Fibroblast of peridontal ligament (primary cell): Measurements from ENCODE around the gene TRAF7.
A peak's percentile ranks its signal among the peaks of the same experiment; 100 is the strongest.
"Not testable (repeated sequence)": the region's sequence is repeated elsewhere in the genome, so short reads cannot be mapped to it uniquely, and the experiment has no call there.

Source experiments
- DNase-seq: peaks from one replicate; pipeline ENCODE4 v3.0.0-alpha.2; 2010; ENCODE audit errors: extremely low read depth

TRAF7 gene

DNA sequence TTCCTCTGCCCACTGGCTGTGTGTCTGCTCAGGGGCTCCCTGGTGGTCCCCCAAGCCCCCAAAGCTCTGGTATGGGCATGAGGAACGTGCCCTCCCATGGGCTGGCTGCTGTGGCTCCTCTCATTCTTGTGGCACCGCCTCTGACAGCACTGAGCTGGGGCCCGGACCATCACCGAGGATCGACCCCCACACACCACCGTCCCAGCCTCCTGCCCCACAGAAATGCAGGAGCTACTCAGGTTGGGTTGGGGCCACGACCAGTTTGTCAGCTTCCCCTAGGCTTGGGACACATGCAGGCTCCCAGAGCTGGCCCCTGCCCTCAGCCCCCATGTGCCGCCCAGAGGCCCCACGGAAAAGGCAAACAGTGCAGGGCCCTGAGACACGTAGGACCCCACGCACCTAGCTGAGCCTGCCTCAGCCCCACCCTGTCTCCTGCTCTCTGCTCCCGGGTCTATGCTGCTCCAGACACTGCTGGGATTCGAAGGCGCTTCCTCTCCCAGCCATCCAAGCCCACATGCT is 44.1 kb downstream of the TRAF7 start:
- DNase-seq, result no peak

DNA sequence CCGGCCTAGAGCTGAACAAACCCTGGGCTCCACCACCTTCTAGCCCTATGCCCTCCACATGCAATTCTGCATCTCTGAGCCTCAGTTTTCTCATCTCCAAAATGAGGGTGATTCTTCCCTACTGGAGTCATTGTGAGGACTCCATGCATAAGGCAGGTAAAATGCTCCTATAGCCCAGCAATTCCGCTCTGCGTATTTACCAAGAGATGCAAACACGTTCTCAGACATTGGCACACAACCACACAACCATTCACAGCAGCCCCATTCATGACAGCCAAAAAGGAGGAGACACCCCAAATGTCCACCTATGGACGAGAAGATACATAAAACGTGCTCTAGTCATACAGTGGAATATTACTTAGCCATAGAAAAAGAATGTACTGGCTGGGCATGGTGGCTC is 44.7 kb downstream of the TRAF7 start:
- no peak for DNase-seq

- DNase-seq, result not testable (repeated sequence)
Observed at GRCh38 chr16:2203119-2203688, 47.6 kb downstream of the TRAF7 start.

- no peak for DNase-seq
Observed at GRCh38 chr16:2204416-2205103, 49.0 kb downstream of the TRAF7 start.

DNA sequence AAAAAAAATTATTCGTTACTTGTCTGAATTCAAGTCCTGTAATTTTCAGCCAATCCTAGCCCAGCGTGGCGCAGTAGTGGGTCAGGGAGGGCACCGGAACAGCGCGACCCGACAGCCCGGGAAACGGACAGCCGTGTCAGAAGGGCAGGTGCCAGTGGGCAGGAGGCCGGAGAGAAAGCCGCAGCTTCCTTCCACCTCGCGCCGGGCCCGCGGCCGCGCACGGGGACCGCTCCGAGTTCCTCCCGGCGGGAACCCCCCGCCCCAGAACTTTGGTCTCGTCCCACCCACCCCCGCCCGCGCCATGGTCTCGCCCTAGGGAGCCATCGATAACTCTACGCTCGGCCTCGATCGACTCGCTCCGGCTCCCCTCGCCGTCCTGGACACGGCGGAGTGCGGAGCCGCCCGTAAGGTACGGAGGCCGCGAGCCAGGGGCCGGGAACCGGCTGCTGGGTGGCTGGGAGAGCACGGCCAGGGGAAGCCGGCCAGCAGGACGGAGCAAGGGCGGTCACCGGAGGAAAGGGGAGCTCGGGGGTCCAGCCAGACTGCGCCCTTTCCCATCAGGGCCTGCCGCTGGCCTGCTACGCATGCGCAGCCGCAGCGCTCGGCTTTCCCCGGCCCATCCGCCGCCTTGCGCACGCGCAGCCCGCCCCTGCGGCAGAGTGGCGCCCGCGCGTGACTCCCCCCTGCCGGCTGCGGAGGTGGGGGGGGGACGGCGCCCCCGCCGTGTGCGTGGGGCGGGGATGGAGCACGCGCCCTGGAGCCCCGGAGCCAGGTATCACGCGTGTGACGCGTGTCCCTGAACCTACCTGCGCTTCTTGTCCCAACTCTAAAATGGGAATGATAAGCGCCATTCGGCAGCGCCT is 49.8 kb downstream of the TRAF7 start, which contains the start of gene MLST8:
Gene MLST8 (plus strand): TSS at position 351 of the 863 bp plus-strand sequence. CDS start 632 bp downstream, outside the sequence.
- DNase-seq, result peak; percentile 84

GRCh38 chr16:2205967-2206313 is 50.4 kb downstream of the TRAF7 start:
- no peak for DNase-seq

DNA sequence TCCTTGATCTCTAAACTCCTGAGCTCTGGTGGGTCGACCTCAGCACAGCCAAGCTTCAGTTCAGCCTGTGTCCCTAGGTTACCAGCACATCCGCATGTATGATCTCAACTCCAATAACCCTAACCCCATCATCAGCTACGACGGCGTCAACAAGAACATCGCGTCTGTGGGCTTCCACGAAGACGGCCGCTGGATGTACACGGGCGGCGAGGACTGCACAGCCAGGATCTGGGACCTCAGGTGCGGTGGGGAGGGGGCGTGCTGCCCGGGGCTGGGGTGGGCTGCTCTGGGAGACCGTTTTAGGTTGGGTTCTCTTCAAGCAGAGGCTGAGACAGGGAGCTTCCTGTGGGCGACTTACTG is 50.8 kb downstream of the TRAF7 start:
- no peak for DNase-seq

GRCh38 chr16:2206780-2207433 is 51.3 kb downstream of the TRAF7 start:
- no peak for DNase-seq

DNA sequence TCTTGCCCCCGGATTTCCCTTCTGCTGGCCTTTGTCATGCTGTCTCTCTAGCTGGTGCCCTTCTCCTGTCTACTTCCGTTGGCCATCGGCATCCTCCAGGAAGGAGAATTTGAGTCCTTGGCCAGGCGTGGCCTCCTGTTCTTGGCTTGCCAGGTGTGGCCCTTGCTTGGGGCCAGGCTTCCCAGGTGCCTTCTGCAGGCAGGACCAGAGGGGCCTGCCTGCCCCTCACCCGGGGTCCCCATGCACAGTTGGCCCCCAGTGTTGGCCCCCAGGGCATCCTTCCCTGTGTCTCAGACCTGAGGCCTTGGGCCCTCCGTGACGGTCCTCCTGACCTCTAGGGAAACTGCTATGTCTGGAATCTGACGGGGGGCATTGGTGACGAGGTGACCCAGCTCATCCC is 52.3 kb downstream of the TRAF7 start:
- DNase-seq, result no peak

DNA sequence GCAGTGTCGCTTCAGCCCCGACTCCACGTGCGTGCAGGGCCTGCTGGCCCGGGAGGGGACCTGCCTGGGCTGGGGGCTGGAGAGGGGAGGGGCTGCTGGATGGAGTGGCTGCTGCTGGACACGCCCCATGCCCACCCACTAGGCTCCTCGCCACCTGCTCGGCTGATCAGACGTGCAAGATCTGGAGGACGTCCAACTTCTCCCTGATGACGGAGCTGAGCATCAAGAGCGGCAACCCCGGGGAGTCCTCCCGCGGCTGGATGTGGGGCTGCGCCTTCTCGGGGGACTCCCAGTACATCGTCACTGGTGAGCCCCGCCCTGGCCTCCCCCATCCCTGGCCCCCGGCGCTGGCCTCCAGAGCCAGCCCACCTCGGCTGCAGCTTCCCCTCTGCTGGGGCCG is 52.7 kb downstream of the TRAF7 start:
- no peak for DNase-seq

- DNase-seq, result no peak
Observed at GRCh38 chr16:2208772-2209171, 53.2 kb downstream of the TRAF7 start.

DNA sequence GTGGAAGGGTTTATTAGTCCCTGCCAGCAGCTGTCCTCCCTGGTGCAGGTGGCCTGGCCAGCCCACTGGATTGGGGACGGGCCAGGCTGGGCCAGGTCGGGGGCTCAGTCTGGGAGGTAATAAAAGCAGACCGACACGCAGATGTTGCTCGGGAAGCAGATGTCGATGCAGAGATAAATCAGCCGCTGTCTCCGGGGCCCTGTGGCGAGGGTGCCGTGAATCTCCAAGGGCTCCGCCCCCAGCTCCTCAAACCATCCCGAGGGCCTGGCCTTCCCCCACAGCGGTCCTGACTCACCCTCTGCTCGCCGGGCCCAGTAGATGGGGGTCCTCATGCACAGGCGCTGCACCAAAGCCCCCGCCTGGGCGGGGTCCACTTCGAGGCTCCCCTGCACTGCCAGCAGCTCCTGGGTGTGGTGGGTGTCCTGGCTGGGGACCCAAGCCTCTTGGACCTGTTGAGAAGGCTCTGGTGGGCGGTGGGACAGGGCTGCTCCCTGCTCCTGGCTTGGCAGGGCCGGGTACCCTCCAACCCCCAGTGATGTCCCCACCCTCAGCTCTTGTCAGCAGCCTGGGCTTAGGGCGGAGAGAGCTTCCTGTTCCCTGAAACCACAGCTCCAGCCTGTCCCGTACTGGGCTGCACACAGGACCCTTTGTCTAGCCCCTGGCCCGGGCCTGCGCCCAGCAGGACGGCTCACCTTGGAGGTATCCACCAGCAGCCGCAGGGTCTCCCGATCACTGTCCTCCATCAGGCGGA is 53.9 kb downstream of the TRAF7 start:
- no peak for DNase-seq

DNA sequence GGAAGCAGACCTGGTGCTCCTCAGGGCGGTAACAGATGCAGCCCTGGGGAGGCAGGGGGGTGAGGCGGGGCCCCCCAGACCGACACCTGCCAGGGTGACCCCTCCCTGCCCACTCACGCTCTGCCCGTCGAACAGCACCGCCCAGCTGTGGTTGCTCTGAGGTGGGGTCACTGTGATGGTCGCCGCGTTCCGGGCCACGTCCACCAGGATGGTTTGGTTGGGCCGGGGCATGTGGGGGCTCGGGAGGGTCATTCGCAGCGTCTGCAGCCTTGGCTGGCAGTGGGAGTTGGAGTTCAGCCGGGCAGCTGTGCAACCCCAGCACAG is 54.4 kb downstream of the TRAF7 start:
- no peak for DNase-seq

DNA sequence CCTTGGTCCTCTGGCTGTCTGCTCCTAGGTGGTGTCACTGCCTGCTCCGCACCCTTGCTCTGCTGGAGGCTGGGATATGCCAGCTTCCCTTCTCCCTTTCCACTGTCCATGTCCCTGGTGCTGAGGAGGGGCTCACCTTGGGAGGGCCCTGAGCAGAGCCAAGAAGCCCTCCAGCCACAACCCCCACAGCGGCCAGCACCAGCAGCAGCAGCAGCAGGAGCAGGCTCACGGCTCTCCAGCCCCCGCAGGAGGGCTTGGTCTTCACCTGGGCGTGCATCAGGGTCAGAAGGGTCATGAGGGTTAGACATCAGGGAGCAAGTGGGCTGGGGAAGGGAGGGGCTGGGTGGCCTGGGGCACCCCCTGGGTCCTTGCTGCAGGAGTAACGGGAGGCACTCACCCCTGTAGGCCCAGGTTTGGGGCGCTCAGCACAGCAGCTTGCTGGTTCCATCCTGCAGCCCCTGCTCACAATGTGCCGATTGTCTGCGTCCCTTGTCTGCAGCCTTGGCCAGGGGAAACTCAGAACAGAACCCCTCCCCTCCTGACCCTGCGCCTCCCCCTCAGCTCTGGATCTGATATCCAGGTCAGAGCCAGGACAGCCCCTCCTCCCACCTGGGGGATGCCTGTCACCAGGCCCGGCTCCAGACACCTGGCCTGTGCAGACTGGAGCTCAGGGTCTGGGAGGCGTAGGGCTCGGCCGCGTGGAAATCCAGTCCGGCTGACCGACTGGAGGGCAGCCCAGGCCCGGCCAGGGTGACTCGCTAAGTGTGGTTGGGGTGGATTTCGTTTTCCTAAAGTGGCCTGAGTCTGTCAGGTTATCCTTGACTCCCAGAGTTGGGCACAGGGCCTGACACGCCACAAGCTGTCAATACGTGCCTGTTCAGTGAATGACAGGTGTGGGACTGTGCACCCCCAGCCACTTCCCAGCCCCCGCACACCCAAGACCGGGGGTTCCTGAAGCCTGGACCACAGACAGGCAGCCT is 55.1 kb downstream of the TRAF7 start, which contains the start of gene BRICD5:
Gene BRICD5 (minus strand): TSS at position 478 of the 980 bp plus-strand sequence. CDS start 30 bp downstream, at position 448.
- no peak for DNase-seq

GRCh38 chr16:2211923-2212347 is 56.4 kb downstream of the TRAF7 start:
- no peak for DNase-seq

- no peak for DNase-seq
Observed at GRCh38 chr16:2212362-2213324, 57.1 kb downstream of the TRAF7 start.

DNA sequence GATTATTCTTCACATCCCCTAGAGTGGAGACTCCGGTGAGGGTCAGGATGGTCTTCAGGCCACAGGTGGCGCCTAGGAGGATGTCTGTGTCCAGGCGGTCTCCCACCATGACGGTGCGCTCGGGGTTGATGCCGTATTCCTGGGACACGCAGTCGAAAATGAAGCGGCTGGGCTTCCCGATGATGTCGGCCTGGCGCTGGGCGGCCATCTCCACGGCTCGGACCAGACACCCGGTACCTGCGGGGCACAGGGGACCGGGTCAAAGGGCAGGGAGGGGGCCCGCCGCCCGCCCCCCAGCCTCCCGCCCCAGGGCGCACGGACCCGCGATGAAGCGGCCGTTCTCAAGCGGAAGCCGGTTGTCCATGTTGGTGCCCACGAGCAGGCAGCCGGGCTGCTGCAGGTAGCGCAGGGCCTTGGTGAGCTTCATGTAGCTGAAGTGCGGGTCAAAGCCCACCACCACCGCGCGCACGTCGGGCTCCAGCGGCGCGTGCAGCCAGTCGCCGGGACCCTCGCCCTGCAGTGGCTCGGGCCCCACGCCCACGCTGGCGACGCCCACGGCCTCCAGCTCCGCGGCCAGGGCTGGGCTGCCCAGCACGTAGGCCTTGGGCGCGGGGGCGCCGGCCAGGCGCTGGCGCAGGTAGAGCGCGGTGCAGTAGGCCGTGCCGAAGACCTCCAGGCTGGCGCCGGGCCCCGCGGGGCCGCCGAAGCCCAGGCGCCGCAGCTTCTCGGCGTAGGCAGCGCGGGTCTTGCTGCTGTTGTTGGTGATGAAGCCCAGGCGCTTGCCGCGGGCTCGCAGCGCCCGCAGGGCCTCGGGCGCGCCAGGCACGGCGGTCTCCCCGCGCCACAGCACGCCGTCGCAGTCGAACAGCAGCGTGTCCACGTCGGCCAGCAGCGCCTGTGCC is 58.5 kb downstream of the TRAF7 start:
- DNase-seq, result no peak

- DNase-seq, result no peak
Observed at GRCh38 chr16:2214719-2214968, 59.1 kb downstream of the TRAF7 start, which contains the start of gene PGP. PGP (minus strand) TSS chr16:2214840; CDS start chr16:2214777, 63 bp downstream.
